PC-3 (cell line): ENCODE results near the gene GTF2A2. TPM values are rescaled to one million over a fixed set of nuclear protein-coding genes. Genes with fewer than 3 reads are reported as not detected.

Experiments
- ATAC-seq: fragments of 200-7000 bp; cut with Tn5 transposase; 2 replicates; pipeline ENCODE4 v1.9.1; 2020; ENCODE audit warnings: mild to moderate bottlenecking, moderate library complexity
- BruUV-seq: library from RNA; stranded (reverse); fragments of 400-500 nt; replicated peaks from 2 replicates; lab custom pipeline; 2021; lab: Mats Ljungman, UMichigan
- CTCF ChIA-PET: fragments of 300-600 bp; sonication (Branson Sonifier 250); formaldehyde crosslinking; loops from one replicate; lab custom pipeline; 2022; ENCODE audit warnings: antibody characterized with exemption; lab: Charles Lee
- POLR2A ChIA-PET: fragments of 300-600 bp; sonication (Branson Sonifier 250); formaldehyde crosslinking; loops from one replicate; lab custom pipeline; 2022; ENCODE audit warnings: antibody characterized with exemption; ENCODE audit not compliant: unreplicated experiment; lab: Charles Lee
- DNase-seq: peaks from one replicate; pipeline ENCODE4 v3.0.0-alpha.2; 2015
- H2AFZ ChIP-seq: fragments of 300-600 bp; sonication (generic); 2 replicates; pipeline ENCODE4 v1.6.0; 2016; ENCODE audit warnings: antibody characterized with exemption, low read length
- H3F3A ChIP-seq: fragments of 300-600 bp; sonication (generic); one replicate; pipeline ENCODE4 v1.6.0; 2017; ENCODE audit warnings: antibody characterized with exemption, low read length, control low read depth, mild to moderate bottlenecking; ENCODE audit not compliant: unreplicated experiment
- H3K27ac ChIP-seq: fragments of 300-600 bp; sonication (generic); 2 replicates; pipeline ENCODE4 v1.5.1; 2016; ENCODE audit warnings: mild to moderate bottlenecking, low read length
- H3K27me3 ChIP-seq: fragments of 300-600 bp; sonication (generic); 2 replicates; pipeline ENCODE4 v1.6.1; 2016; ENCODE audit warnings: low read length, mixed read lengths
- H3K36me3 ChIP-seq: fragments of 300-600 bp; sonication (generic); 2 replicates; pipeline ENCODE4 v1.6.1; 2016; ENCODE audit warnings: low read depth, mixed run types, low read length, mixed read lengths
- H3K4me1 ChIP-seq: fragments of 300-600 bp; sonication (generic); 2 replicates; pipeline ENCODE4 v1.5.1; 2016; ENCODE audit warnings: low read length; ENCODE audit not compliant: insufficient read depth
- H3K4me2 ChIP-seq: fragments of 300-600 bp; sonication (generic); 2 replicates; pipeline ENCODE4 v1.6.0; 2016; ENCODE audit warnings: low read length
- H3K4me3 ChIP-seq: fragments of 300-600 bp; sonication (generic); 2 replicates; pipeline ENCODE4 v1.5.1; 2016; ENCODE audit warnings: mild to moderate bottlenecking, low read length, mixed read lengths
- H3K79me2 ChIP-seq: fragments of 300-600 bp; sonication (generic); 2 replicates; pipeline ENCODE4 v1.6.1; 2017; ENCODE audit warnings: low read length, mixed read lengths
- H3K9ac ChIP-seq: fragments of 300-600 bp; sonication (generic); 2 replicates; pipeline ENCODE4 v1.6.0; 2016; ENCODE audit warnings: mild to moderate bottlenecking, low read length
- H3K9me2 ChIP-seq: fragments of 300-600 bp; sonication (generic); replicated peaks from 2 replicates; pipeline ENCODE4 v1.6.1; 2016; ENCODE audit warnings: mixed run types, low read length, mixed read lengths
- H3K9me3 ChIP-seq: fragments of 300-600 bp; sonication (generic); 2 replicates; pipeline ENCODE4 v1.6.1; 2016; ENCODE audit warnings: low read length, mixed read lengths
- H4K20me1 ChIP-seq: fragments of 300-600 bp; sonication (generic); 2 replicates; pipeline ENCODE4 v1.6.1; 2016; ENCODE audit warnings: low read length, mixed read lengths
- EZH2 ChIP-seq: fragments of 300-600 bp; sonication (generic); IDR thresholded peaks from one replicate; pipeline ENCODE4 v1.6.1; 2017; ENCODE audit warnings: antibody characterized with exemption, mild to moderate bottlenecking, low read length; ENCODE audit not compliant: unreplicated experiment
- EZH2phosphoT487 ChIP-seq: fragments of 300-600 bp; sonication (generic); IDR thresholded peaks from 2 replicates; pipeline ENCODE4 v1.6.1; 2018; ENCODE audit warnings: mild to moderate bottlenecking, antibody characterized with exemption, low read length, borderline replicate concordance
- intact Hi-C: fragments of 100-400 bp; cut with micrococcal nuclease; formaldehyde crosslinking; loops from 2 replicates; pipeline ENCODE4 v1.9.0; 2023
- total RNA-seq: library from RNA; depleted of rRNA; stranded (reverse); fragments of >200 nt; gene quantifications from 2 replicates; pipeline ENCODE4 v1.2.3, GENCODE V29; 2014
- TF ChIP-seq, protein P1 (sequence below): fragments of 300-600 bp; sonication (generic); conservative IDR thresholded peaks from 2 replicates; pipeline ENCODE4 v1.5.1; 2017; ENCODE audit warnings: antibody characterized with exemption, low read depth, mild to moderate bottlenecking, low read length

GTF2A2 gene
- total RNA-seq, 1 experiment from 2014 or later: 83.9 TPM

DNA sequence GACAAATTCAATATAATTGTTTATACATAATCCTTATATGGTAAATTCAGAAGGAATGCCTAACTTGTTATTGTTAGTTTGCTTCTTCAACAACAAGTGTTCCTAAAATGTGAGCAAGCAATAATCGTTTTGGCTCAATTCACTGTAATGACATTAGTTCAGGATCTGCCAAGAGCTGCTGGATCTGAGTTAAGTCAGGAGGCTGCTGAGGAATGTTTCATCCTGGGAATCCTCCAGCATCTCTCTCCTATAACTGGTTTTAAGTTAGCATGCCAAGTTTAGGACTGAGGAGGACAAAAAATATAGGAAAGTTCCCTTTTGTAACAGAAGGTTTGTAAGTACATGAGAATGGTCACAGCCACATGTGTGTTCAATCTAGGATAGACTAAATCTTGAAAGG is 4.9 kb upstream of the GTF2A2 start:
- intact Hi-C loops: no loop called here
- ATAC-seq: no peak
- Histone ChIP-seq H3K36me3 (peaks cover 17% of the 10 kb centered on the region), H3K79me2 (peaks cover under 1% of the 10 kb centered on the region; the same call in 1 of the 2 replicates), H4K20me1 (no peaks in the 10 kb centered on the region), H3K27me3 (no peaks in the 10 kb centered on the region), H3F3A (no peaks in the 10 kb centered on the region), H3K9me2 (no peaks in the 10 kb centered on the region), H3K4me2 (no peak overlapping the region), H3K27ac (no peak overlapping the region), H3K4me3 (no peak overlapping the region), H3K4me1 (no peaks in the 10 kb centered on the region), H3K9ac (no peak overlapping the region), H3K9me3 (no peaks in the 10 kb centered on the region), H2AFZ (no peak overlapping the region)
- ChIA-PET CTCF (no interaction called here), POLR2A (no interaction called here)
- TF ChIP-seq, protein P1, sequence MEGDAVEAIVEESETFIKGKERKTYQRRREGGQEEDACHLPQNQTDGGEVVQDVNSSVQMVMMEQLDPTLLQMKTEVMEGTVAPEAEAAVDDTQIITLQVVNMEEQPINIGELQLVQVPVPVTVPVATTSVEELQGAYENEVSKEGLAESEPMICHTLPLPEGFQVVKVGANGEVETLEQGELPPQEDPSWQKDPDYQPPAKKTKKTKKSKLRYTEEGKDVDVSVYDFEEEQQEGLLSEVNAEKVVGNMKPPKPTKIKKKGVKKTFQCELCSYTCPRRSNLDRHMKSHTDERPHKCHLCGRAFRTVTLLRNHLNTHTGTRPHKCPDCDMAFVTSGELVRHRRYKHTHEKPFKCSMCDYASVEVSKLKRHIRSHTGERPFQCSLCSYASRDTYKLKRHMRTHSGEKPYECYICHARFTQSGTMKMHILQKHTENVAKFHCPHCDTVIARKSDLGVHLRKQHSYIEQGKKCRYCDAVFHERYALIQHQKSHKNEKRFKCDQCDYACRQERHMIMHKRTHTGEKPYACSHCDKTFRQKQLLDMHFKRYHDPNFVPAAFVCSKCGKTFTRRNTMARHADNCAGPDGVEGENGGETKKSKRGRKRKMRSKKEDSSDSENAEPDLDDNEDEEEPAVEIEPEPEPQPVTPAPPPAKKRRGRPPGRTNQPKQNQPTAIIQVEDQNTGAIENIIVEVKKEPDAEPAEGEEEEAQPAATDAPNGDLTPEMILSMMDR: no peak
- TF ChIP-seq EZH2: no peak
- TF ChIP-seq EZH2phosphoT487: no peak
- DNase-seq: no peak
- no TSS peak for BruUV-seq

DNA sequence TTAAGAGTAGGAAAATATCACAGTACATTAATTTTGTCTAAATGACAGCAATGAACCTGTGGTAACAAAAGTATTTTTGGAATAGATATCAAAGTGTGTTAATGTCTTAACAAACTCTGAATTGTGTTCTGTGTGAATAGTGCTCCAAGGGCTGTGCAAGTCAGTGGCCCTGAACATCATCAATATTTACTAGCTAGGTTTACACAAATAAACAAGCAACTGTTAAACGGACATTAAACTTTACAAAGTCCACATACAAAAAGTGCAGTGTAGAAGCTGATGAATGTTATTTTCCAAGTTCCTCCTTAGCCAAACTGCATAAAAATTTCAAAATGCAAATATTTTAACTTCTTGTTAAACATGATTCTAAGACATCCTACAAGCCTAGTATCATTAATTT is 2.1 kb upstream of the GTF2A2 start:
- peaks cover 29% of the 10 kb centered on the region for H3K79me2 ChIP-seq
- no peaks in the 10 kb centered on the region for H3F3A ChIP-seq
- TF ChIP-seq, protein P1: no peak
- TF ChIP-seq EZH2: no peak
- no peak for TF ChIP-seq EZH2phosphoT487
- H3K27me3 ChIP-seq: no peaks in the 10 kb centered on the region
- no peak overlapping the region for H2AFZ ChIP-seq
- ChIA-PET CTCF (no interaction called here), POLR2A (no interaction called here)
- no TSS peak for BruUV-seq
- ATAC-seq (no peak), DNase-seq (no peak)
- H3K9me3 ChIP-seq: no peaks in the 10 kb centered on the region
- no peak overlapping the region for H3K9ac ChIP-seq
- H3K9me2 ChIP-seq: no peaks in the 10 kb centered on the region
- H3K27ac ChIP-seq: no peak overlapping the region
- H3K4me3 ChIP-seq: no peak overlapping the region
- peaks cover 17% of the 10 kb centered on the region for H3K36me3 ChIP-seq
- peaks cover 6% of the 10 kb centered on the region; the same call in 1 of the 2 replicates for H4K20me1 ChIP-seq
- H3K4me2 ChIP-seq: no peak overlapping the region
- intact Hi-C loops: no loop called here
- peaks cover 11% of the 10 kb centered on the region for H3K4me1 ChIP-seq

DNA sequence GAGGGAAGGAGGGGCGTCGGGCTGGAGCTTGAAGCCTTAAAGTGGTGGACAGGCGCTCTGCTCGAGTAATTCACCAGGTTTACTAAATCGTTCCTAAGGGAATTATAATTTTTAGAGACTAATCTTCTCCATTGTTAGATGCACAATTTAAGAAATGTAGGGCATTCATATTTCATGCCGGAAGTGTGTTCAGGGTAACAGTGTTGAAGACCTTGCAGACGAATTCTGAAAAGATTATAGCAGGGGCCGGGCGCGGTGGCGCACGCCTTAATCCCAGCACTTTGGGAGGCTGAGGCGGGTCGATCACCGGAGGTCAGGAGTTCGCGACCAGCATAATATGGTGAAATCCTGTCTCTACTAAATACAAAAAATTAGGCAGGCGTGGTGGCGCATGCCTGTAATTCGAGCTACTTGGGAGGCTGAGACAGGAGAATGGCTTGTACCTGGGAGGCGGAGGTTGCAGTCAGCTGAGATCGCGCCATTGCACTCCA is 365 bp upstream of the GTF2A2 start:
- peak overlapping the region; percentile 89; the same call in 1 of the 2 replicates for H3K9ac ChIP-seq
- peaks cover 10% of the 10 kb centered on the region; the same call in 1 of the 2 replicates for H3K36me3 ChIP-seq
- intact Hi-C loops: no loop called here
- no peak for ATAC-seq
- peaks cover 46% of the 10 kb centered on the region for H3K79me2 ChIP-seq
- H3K9me3 ChIP-seq: no peaks in the 10 kb centered on the region
- ChIA-PET CTCF (no interaction called here), POLR2A (interaction anchor here (0.6 to 0.7 kb wide), 2 partner anchors 668 to 887 kb away, joined by 4 read pairs; no protein-coding TSS in a partner anchor)
- no peaks in the 10 kb centered on the region for H3K9me2 ChIP-seq
- peak overlapping the region; percentile 64 for H3K4me2 ChIP-seq
- H3F3A ChIP-seq: no peaks in the 10 kb centered on the region
- no TSS peak for BruUV-seq
- TF ChIP-seq, protein P1: no peak
- TF ChIP-seq EZH2phosphoT487 (no peak), EZH2 (no peak)
- H3K4me3 ChIP-seq: peak overlapping the region; percentile 97
- H3K4me1 ChIP-seq: peaks cover 11% of the 10 kb centered on the region
- H3K27ac ChIP-seq: no peak overlapping the region
- H4K20me1 ChIP-seq: peaks cover 6% of the 10 kb centered on the region; the same call in 1 of the 2 replicates
- H3K27me3 ChIP-seq: no peaks in the 10 kb centered on the region
- peak overlapping the region; percentile 40; the same call in 1 of the 2 replicates for H2AFZ ChIP-seq
- DNase-seq: no peak
